GM06990 (cell line): Measurements from ENCODE around the gene NFIA.

Experiments
- DNase-seq: peaks from one replicate; pipeline ENCODE4 v3.0.0-alpha.2; 2011; ENCODE audit not compliant: insufficient read length; ENCODE audit errors: extremely low read depth
- H3K27me3 ChIP-seq: replicated peaks from 2 replicates; pipeline ENCODE4 v1.6.0; 2011; ENCODE audit warnings: low read length; ENCODE audit not compliant: control insufficient read depth, insufficient read depth
- H3K36me3 ChIP-seq: 2 replicates; pipeline ENCODE4 v1.5.1; 2011; ENCODE audit warnings: low read length; ENCODE audit not compliant: control insufficient read depth, insufficient read depth
- H3K4me3 ChIP-seq: replicated peaks from 2 replicates; pipeline ENCODE4 v1.5.1; 2011; ENCODE audit warnings: low read depth, mild to moderate bottlenecking, control low read depth, low read length
- CTCF ChIP-seq: IDR thresholded peaks from 2 replicates; pipeline ENCODE4 v1.5.1; 2011; ENCODE audit warnings: low read length, control low read depth, mild to moderate bottlenecking, inconsistent platforms; ENCODE audit not compliant: insufficient read depth, poor library complexity, severe bottlenecking

Gene NFIA

GRCh38 chr1:61477301-61477700, 394.9 kb downstream of the NFIA start:
- no peaks in the 10 kb centered on the region; the same call in 1 of the 2 replicates for H3K27me3 ChIP-seq
- no peak for DNase-seq
- H3K4me3 ChIP-seq: no peak overlapping the region
- H3K36me3 ChIP-seq: no peaks in the 10 kb centered on the region
- TF ChIP-seq CTCF: no peak

- TF ChIP-seq CTCF: no peak
- Histone ChIP-seq H3K36me3 (no peaks in the 10 kb centered on the region), H3K4me3 (no peak overlapping the region), H3K27me3 (no peaks in the 10 kb centered on the region)
- no peak for DNase-seq
Measured at GRCh38 chr1:61480273-61480935, 398.0 kb downstream of the NFIA start.

- H3K27me3 ChIP-seq: no peaks in the 10 kb centered on the region
- TF ChIP-seq CTCF: no peak
- DNase-seq: no peak
Measured at GRCh38 chr1:61481315-61481715, 399.0 kb downstream of the NFIA start.

GRCh38 chr1:61482170-61482734, 399.9 kb downstream of the NFIA start:
- no peaks in the 10 kb centered on the region for H3K36me3 ChIP-seq
- H3K4me3 ChIP-seq: no peak overlapping the region
- TF ChIP-seq CTCF: no peak
- no peaks in the 10 kb centered on the region for H3K27me3 ChIP-seq
- no peak for DNase-seq

More at GRCh38 chr1:61481315-61481715, 399.0 kb downstream of the NFIA start:
- Histone ChIP-seq H3K4me3 (no peak overlapping the region), H3K36me3 (no peaks in the 10 kb centered on the region)

- no peaks in the 10 kb centered on the region for H3K27me3 ChIP-seq
- DNase-seq: no peak
- no peak overlapping the region for H3K4me3 ChIP-seq
- TF ChIP-seq CTCF: no peak
- no peaks in the 10 kb centered on the region for H3K36me3 ChIP-seq
Measured at GRCh38 chr1:61486783-61487536, 404.6 kb downstream of the NFIA start.
